Astrocyte of the spinal cord (primary cell): ENCODE data around the gene KCNK10.

ENCODE experiments used
- DNase-seq: peaks from one replicate; pipeline ENCODE4 v3.0.0; 2011; ENCODE audit warnings: low read depth, low spot score
- H3K4me3 ChIP-seq: 2 replicates; pipeline ENCODE4 v1.5.1; 2011; ENCODE audit warnings: low read depth, mild to moderate bottlenecking, low read length, moderate library complexity
- CTCF ChIP-seq: IDR thresholded peaks from 2 replicates; pipeline ENCODE4 v1.5.1; 2012; ENCODE audit warnings: low read depth, mild to moderate bottlenecking, low read length, inconsistent platforms
- in situ Hi-C: cut with HindIII; loops from 2 replicates; pipeline ENCODE4 v1.10.0; 2017; ENCODE audit warnings: low sequenced_read_pairs

Gene KCNK10

GRCh38 chr14:88300817-88301216 lies 22.3 kb downstream of the KCNK10 start:
- in situ Hi-C loops, result no loop called here
- TF ChIP-seq CTCF, result no peak
- H3K4me3 ChIP-seq, result no peak overlapping the region
- no peak for DNase-seq

- DNase-seq, result no peak
- TF ChIP-seq CTCF, result no peak
- H3K4me3 ChIP-seq, result no peak overlapping the region
- in situ Hi-C loops, result no loop called here
Measured at GRCh38 chr14:88299865-88300530, 23.1 kb downstream of the KCNK10 start.

- in situ Hi-C loops, result no loop called here
- DNase-seq, result no peak
- no peak overlapping the region for H3K4me3 ChIP-seq
- no peak for TF ChIP-seq CTCF
Measured at GRCh38 chr14:88297306-88297705, 25.8 kb downstream of the KCNK10 start.

GRCh38 chr14:88296351-88296750 lies 26.7 kb downstream of the KCNK10 start:
- no peak overlapping the region for H3K4me3 ChIP-seq
- no peak for DNase-seq
- no peak for TF ChIP-seq CTCF
- in situ Hi-C loops, result no loop called here

- no peak overlapping the region for H3K4me3 ChIP-seq
- DNase-seq, result no peak
- no peak for TF ChIP-seq CTCF
- in situ Hi-C loops, result no loop called here
Measured at GRCh38 chr14:88289996-88290395, 33.1 kb downstream of the KCNK10 start.

- DNase-seq, result no peak
- no peak overlapping the region for H3K4me3 ChIP-seq
- in situ Hi-C loops, result no loop called here
- no peak for TF ChIP-seq CTCF
Measured at GRCh38 chr14:88289234-88289633, 33.8 kb downstream of the KCNK10 start.
